Non-pigmented ciliary epithelial cell (primary cell): ENCODE results near the gene STIL.

ENCODE experiments used
- DNase-seq: peaks from one replicate; pipeline ENCODE4 v3.0.0-alpha.2; 2010; ENCODE audit warnings: low read depth

Gene STIL

DNA sequence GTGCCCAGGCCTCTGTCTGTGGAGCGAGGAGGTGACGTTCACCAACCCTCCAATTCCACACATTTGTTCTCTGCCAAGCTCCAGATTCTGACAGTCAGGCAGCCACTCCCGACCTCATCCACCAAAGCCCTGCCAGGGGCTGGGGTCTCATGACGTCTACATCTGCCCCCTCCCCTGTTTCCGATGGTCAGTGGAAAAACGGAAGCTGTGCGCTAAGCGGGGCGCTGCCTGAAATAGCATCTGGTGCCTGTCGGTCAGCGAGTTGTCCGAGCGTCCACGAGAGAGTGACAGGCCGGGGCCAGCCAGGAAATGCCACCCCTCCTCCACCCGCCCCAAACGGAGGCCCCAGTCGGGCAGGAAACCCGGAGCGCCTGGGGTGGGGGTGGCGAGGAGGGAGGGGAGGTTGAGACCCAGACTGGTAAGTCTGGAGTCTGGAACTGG is 78.7 kb downstream of the STIL start:
- no peak for DNase-seq

DNA sequence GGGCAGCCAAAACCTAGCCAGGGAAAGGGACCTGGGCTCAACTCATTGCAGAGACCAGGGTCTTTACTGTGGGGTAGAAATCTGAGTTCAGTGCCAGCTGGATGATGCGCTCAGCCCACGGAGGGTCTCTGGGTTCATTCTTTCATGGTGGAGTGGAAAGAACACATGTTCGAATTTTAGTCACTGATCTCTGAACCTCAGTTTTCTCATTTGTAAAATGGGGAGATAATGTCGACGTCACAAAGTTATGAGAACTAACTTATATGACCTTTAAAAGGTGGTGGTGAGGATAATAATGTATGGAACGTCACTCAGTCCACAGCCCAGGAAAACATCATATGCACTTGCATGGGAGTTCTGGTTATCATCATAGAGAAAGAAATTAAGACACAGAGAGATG is 80.8 kb downstream of the STIL start:
- no peak for DNase-seq

DNA sequence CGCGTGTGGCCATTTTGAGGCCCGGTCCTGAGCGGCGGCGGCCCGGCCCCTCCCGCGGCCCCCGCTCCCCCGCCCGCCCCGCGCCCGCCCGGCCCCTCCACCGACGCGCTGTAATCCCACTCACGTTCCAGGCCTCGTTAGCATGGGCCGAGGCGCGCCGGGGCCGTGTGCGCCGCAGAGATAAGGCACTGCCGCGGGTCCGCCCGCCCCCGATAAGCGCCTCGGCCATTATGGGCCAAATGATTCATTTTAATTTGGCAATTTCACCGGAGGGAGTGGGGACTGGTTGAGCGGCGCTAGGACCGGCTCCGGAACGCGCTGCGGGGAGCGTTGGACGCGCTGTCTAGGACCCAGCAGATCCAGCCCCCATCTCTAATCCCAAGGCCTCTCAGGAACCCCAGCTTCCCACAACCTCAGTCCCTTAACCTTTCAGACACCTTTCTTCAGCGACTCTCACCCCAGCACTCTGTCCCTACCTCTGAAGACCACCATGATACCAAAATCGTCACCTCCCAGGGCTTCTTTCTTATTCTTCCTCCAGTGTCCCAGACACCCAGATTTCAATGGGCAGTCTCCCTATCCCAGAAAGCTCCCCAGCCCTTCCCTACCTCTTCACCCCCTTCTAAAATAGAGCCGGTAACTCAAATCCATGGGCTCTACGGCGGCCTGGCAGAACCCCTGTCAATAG is 81.6 kb downstream of the STIL start, which contains the start of gene TAL1:
TAL1 (minus strand) TSS at position 39 of the 688 bp plus-strand sequence. CDS start 6,337 bp downstream, outside the sequence.
- no peak for DNase-seq

DNA sequence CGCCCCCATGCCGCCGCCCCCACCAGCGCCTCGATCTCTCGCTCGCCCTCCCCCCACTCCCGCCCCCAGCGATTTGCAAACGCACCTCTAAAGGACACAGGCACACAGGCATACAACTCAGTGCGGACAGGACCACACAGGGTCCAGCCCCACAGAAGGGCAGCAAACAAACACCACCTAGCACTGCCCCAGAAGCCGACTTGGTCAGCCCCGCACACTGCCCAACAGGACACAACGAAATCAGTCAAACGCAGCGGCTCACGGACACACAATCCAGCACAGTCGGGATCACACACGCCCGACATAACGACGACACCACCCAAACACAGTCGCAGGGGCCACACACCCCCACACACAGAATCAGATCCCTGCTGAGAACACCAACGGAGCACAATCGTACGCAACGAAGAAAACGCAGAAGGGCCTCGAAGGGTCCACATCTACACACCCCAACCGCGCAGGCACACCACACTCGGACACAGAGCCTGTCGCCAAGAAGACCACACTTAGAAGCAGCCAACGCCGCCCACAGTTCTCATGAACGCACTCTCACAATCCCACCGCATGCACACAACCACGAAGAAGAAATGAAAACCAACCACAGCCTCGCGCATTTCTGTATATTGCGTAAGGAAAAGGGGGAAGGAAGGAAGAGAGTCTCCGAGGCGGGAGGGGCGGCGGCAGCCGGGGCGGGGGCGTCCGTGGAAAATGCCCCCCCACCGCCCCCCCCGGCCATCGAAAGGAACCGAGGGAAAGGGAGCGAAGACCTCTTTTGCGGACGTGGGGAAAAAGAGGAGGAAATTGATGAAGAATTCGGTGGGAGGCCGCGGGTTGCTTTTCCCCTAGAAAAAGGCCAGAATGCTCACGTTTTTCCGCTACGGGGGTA is 82.4 kb downstream of the STIL start:
- DNase-seq, result no peak

DNA sequence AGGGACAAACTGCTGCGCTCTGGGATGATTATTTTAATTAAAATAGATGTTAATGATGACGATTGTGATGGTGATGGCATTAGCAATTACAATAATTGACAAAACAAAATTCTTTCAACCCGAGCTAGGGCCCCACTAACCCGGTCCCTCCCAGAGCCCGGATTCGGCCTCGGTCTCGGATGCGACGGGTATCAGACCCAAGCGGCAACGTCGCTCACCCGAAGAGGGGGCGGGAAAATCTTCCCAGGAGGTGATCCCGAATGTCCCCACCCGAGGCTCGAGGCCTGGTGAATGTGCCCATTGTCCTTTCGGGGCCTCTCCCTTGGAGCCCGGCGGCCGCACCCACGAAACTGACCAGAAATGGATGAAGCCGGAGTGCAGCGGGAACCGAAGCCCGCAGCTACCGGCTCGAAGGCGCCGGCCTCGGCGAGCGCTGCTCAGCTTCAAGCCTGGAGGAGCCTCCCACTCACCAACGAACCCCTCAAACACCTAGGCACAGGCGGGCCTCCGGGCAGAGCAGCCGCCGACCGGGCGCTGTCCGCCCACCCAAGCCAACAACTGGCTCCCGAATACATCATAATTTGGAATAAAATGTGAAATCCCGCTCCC is 83.2 kb downstream of the STIL start:
- no peak for DNase-seq

DNA sequence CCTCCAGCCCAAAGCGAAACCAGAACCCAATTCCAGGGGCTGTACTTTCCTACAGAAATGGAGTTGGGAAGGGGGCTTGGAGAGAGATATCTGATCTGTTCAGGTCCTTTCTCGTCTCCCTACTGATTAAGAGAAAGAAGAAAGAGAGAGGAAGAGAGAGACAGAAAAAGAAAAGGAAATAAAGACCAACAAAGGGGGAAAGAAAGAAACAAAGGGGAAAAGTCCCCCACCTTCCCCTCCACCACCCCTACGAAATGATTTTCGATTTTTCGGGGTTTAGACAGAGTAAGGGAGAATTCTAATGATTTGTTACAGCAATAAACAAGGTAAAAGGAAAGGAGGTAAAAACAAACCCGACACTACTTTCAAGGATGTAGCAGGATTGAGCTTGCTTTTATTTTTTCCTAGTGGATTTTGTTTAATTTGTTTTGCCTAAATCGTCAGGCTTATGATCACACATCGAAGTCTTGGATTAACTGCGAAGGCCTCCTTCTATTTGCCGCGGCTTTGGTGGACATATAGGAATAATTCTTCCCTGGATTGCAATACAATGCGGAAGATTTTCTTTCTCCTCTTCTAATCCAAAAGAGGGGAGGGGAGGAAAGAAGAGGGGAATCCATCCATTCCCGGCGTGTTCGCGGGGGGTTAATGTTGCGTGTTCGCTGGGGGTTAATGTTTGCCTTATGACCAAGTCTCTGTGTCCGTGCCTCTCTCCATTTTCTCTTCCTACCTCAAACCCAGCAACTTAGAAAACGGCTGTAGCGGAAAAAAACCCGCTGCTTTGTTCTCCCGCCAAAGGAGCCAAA is 83.9 kb downstream of the STIL start:
- DNase-seq, result no peak

DNA sequence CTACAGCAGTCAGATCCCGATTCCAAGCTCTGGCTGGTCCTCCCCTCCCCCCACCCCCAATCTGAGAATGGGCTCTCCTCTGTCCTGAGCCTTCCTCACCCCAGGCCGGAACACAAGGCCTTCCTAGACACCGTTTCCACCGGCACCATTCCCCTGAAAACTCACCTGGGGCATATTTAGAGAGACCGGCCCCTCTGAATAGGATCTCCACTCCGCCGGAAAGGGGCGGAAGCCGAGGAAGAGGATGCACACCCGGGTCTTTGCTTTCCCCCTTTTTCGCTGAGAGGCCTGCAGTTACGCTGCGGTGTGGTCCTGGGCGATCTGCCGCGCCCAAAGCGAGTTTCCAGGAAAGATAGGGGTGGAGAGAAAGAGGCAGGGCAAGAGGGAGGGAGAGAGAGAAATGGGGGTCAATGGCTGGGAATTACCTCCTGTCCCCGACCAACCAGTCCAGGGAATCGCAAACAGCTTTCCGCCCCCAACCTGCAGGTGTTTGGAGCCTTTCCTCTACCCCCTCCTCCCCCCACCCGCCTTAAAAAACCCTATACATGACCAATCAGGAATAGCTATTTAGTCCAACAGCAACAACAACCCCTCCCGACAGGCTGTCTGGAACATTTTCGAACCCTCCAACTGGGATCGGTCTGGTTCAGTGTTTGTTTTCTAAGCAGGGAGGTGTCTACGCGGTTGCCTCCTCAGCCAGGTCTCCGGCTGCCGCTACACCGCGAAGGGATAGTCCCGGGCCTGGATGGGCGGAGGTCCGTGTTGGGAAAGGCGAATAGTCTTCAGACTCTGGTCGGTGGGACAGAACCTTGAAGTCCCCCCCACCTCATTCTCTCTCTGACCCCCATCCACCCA is 84.7 kb downstream of the STIL start:
- no peak for DNase-seq

DNA sequence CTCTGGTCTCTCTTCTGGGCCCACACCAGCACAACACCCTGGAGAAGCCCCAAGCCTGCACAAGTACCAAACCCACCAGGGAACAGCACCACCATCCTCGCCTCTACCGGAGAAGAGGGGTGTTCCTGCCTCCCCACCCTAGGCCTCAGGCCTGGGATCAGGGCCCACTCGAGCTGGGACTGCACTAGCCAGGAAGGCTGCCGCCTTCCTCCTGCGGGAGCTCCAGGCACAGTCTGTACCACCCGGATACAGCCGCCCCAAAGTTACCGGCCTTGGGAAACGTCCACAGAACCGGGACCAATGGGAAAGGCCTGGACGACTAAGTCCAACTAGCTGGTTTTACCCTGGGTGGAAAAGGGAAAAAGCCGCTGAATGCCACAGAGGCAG is 85.3 kb downstream of the STIL start:
- DNase-seq, result no peak

DNA sequence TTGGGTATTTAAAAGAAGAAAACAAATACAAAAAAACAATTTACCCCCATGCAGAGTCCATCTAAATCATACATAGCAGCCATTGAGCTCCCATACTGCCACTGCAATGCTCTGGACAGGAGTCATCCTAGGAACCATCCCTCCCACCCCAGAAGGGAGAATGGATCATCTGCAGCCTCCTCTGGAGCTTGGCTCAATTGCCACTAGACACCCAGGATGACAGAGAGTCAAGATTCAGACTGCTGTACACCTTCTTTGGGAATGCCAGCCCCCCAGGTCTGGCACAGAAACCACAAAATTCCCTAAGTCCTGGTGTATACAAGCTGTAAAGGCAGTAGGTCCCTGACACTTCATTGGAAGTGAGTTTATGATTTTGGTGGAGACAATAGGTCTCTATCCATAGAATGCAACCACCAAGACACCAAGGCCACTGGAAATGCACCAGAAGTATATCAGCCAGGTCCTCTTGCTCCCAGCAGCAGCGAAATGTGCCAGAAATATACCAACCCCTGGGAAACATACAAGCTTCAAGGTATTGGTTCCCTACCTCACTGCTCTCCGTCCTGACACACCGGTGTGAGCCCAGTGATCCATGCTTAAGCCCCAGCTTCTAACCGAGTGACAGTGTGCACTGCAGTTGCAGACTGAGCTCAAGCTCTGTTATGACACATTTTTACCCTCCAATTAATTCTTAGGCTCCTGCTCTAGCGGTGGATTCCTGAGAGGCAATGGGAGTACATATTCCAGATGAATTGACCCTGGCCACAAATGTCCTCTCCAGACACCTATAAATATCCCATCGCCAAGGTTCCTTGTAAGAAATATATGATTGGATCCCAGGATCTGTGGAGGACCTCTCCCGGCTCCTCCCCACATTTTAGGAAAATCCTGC is 86.4 kb downstream of the STIL start:
- no peak for DNase-seq

DNA sequence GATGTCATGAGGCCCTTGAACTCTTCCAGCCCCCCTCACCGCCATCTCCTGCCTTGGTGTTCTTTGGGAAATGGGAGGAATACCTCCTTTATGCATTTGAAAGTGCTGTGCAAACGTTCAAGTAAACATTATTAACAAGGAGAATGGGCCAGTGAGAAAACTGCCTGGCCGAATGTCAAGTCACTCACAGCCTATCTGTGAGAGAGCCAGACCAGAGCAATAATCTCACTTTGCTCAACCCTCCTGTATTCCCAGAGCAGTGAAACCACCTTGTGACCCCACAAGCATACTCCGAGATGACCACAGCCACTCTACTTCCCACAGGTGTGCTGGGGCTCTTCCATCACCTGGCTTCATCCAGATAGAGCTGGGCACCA is 87.1 kb downstream of the STIL start:
- DNase-seq, result no peak

DNA sequence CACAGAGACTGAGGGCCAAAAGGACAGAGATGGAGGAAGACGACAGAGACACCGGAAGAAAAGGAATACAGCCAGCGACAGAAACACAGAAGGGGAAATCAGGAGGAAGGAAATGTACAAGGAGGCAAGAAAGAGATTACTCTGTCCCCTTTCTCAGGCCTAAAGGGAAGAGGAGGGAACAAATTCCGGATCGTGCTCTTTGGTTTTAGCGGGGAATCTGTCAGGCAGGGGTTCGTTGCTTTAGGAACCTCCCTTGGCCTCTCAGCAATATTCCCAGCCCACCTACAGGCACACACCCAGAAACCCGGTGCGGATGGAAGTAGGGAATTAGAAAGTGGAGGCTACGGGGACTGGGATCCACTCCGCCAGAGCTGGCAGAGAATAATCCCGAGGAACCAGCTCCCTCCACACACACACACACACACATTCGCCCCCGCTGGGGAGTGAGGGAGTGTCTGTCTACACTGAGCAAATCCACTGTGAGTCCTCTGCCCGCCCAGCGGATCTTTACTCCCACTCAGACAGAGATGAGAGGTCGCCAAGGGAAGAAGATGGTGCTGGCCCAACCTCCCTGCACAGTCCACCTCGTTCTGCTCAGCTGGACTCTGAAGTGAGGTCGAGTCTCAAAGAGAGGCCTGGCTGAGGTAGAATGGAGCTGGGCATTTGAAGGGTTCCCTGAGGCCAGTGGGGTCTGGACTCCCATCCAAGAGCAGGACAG is 87.7 kb downstream of the STIL start:
- DNase-seq, result no peak

DNA sequence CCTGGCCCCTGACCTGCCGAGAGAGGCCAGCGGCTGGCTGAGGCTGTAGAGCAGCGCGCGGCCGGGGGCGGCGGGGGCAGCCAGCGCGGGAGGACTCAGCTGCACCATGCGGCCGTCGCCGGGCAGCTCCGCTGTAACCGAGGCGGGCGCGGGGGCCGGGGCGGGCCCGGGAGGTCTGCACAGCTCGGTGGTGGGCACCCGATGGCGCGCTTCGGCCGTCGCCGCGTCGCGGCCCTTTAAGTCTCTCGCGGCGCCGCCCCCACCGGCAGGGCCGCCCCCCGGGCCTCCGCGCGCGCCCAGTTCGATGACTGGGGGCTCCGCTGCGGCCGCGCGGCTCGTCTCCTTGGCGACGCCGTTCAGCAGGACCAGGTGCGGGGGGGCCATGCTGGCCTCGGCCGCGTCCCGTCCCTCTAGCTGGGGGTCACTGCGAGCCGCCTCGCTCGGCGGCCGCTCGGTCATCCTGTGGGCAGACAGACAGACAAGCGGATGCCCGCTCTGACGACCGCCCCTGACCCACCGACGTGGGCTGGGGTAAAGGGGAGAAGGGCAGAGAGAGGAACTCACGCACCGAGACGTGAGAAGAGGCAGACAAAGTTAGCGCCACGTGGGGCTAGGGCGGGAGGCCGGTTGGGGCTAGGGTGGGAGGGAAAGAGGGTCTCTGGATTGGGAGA is 88.4 kb downstream of the STIL start:
- DNase-seq, result no peak

DNA sequence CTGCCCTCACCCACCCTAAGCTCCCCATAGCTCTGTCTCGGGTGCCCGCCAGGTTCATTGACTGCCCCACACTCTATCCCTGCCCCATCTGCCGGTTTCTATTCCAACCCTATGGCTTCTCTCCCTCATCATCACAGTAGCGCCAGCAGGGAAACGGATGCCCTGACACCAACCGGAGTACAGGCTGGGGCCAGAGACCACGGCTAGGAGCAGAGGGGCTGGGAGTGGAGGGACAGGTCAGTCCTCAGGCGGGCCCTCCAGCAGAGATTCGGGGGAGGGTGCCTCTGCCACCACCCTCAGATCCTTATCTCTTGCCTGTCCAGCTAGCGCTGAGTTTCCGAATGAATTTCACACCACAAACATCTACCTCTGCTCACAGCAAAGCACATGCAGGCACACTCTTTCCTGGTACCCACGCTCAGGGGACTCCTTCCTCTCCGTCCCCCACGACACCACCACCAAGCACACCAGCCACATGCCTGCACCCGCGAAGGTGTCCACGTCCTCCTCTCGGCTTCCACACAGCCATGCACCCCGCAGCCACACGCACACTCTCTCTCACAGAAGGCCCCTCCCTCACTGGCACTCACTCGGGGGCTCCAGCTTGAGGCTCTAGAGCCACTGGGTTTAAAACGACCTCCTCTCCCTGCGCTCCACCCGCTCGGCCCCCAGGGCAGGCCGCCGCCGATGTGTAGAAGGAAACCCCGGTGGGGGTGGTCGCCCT is 89.1 kb downstream of the STIL start:
- no peak for DNase-seq

DNA sequence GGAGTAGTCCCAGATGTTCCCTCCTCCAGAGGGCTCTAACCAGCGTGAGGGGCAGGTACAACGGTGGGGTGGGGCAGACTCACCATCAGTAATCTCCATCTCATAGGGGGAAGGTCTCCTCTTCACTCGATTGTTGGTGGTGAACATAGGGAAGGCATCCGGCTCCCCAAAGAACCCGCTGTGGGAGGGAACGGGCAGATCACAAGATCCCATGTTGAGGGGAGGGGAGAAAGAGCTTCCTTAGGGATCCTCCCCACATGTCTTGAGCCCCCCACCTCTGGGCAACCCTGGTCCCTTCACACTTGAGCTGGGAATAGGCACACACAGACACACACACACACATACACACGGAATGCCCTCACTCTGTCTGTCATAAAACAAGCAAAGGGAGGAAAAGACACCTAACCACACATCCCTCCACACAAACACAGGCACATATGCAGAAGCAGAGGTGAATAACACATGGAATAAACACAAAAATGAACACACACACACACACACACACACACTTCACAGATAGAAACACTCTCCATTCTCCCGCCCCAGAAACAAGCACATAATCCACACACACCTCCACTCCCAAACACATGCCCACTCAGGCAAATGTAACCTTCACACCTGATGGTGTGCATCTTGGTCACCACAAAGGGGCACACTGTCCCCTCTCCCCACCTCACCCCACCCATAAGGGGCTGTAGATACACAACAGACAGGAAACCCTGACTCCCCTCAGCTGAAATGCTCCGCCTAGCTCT is 89.8 kb downstream of the STIL start:
- no peak for DNase-seq

DNA sequence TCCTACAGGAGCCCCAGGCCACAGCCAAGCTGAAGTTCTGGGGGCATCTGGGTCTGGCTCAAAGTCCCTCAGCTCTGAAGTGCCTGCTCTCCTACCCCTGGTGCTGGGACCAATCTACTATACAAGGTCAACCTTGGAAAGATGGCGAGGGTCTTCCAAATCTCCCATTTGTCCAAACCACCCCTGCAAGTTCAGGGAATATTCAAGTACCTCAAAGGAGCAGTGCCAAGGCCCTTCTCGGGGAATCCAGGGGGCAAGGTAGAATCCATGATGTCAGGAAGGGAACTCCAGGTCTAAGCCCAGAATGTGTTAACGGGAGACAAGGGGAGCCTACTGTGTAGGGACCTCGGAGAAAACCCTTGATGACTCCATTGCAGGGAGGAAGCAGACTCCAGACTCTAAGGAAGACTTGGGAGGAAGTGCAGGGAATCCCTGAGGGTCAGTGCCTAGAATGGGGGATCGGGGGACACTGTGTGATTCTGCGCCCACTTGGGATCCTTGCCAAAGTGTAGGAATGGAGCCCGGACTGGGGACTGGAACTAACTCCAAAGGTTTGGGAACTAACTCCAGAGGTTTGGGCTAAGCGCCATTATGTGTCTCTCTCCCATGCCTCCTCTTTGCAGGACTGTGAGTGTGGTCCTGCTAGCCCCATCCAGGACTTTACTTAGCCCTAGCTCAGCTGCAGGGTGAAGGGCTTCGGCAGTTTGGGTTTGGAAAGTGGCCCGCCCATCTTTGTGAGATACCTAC is 90.6 kb downstream of the STIL start:
- DNase-seq, result no peak

DNA sequence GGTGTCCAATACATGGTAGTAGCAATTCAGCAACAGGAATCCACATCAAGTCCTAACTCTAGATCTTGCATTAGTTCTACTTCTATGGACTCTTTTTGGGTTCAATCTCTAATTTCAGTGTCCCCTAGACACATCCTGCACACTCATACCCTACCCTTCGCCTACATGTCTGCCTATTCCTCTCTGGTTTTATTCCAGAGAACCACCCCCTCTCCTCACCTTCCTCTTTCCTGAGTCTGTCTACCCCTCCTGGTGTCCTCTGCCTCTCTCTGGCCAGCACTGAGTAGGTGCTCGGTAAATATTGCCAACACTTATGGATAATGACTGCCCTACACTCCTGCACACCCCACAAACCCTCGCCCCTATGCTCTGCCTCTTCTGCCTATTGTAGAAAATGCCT is 91.5 kb downstream of the STIL start:
- no peak for DNase-seq
